Measurements from ENCODE around the gene CFAP92.

Gene CFAP92

DNA sequence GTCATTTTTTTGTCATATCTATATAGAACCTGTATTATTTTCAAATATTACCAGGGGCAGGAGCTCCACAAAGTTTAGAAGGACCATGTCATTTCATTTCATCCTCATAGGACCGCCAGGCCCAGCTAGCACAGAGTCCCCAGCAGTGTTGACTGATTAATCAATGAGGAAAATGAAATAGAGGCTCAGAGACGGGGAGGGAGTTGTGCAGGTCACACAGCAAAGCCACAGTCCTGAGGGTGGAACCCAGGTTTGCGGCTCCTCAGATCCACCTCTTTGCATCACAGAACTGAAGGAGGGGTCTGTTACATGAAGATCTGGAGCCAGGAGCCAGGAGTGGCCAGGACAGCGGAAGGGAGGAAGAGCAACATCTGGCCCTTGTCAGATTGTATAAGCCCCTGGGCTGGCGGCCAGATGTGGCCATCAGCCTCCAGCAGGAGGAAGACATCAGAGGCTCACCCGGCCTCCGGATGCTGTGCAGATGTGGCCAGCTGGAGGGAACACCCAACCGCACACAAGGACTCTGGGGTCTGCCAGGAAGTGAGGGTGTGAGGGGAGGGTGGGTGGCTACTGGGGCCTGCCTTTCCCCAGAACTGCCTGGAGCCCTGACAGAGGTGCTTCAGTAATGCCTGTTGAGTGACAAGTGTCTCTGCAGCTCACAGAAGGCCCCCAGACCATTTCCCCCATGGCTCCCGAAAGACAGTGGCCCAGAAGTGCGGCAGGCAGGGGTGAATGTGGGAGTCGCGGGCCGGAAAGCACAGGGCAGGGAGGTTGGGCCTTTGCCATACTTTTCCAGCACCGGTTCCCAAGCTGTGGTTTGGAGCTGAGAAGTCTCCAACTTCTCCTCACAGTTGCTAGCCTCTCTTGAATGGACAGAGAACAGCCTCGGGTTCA, 28.5 kb upstream of the CFAP92 start:
- DNase-seq = no peak
- no peaks in the 10 kb centered on the region for H3K36me3 Mint-ChIP-seq (ENCODE audit: low read depth)
- peaks cover 28% of the 10 kb centered on the region for H3K4me1 Mint-ChIP-seq
- H3K27me3 Mint-ChIP-seq (ENCODE audit: low read depth, poor library complexity) = peaks cover 24% of the 10 kb centered on the region
- no peaks in the 10 kb centered on the region for H3K9me3 Mint-ChIP-seq
- H3K27ac Mint-ChIP-seq = no peak overlapping the region
- no peak overlapping the region for H3K4me3 Mint-ChIP-seq
- TF ChIP-seq, protein P1, sequence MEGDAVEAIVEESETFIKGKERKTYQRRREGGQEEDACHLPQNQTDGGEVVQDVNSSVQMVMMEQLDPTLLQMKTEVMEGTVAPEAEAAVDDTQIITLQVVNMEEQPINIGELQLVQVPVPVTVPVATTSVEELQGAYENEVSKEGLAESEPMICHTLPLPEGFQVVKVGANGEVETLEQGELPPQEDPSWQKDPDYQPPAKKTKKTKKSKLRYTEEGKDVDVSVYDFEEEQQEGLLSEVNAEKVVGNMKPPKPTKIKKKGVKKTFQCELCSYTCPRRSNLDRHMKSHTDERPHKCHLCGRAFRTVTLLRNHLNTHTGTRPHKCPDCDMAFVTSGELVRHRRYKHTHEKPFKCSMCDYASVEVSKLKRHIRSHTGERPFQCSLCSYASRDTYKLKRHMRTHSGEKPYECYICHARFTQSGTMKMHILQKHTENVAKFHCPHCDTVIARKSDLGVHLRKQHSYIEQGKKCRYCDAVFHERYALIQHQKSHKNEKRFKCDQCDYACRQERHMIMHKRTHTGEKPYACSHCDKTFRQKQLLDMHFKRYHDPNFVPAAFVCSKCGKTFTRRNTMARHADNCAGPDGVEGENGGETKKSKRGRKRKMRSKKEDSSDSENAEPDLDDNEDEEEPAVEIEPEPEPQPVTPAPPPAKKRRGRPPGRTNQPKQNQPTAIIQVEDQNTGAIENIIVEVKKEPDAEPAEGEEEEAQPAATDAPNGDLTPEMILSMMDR (IDR thresholded peaks at IDR 0.05) = no peak

DNA sequence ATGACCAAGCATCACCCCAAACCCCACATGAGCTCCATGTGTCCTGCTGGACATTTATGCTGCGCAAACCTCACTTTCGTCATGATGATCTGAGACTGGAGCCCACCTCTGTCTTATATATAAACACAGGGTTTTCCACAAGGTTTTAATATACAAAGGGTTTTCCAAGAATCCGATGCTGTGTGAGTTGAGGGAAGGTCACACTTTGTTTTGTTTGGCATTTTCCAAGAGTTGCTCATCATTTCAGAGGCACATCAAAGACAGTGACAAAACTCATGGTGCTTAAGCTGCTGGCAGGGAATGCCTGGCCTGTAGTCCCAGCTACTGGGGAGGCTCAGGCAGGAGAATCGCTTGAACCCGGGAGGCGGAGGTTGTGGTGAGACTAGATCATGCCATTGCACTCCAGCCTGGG, 27.3 kb upstream of the CFAP92 start:
- no peaks in the 10 kb centered on the region for H3K36me3 Mint-ChIP-seq (ENCODE audit: low read depth)
- H3K4me3 Mint-ChIP-seq = no peak overlapping the region
- H3K27me3 Mint-ChIP-seq (ENCODE audit: low read depth, poor library complexity) = peaks cover 15% of the 10 kb centered on the region
- DNase-seq = no peak
- H3K4me1 Mint-ChIP-seq = peaks cover 22% of the 10 kb centered on the region
- H3K27ac Mint-ChIP-seq = no peak overlapping the region
- H3K9me3 Mint-ChIP-seq = no peaks in the 10 kb centered on the region
- TF ChIP-seq, protein P1 (IDR thresholded peaks at IDR 0.05) = no peak

DNA sequence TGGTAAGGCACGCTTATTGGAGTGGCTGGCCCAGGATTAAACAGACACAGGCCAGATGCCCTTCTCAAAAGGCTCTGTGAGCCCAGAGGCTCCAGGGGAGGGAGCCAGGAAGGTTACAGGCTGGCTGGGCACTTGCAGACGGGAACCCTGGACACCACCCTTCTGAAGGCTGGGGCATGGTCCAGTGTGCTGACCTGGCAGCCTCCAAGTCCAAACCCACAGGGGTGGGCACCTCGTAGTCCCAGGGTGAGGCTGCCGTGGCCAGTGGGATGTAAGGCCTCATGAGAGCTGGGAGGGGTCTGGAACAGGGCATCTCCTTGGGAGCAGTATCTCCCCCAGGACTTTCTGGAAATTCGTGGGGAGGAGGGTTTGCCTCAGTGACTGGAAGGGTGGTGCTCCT, 26.8 kb upstream of the CFAP92 start:
- Mint-ChIP-seq H3K36me3 (ENCODE audit: low read depth) (no peaks in the 10 kb centered on the region), H3K4me1 (peaks cover 25% of the 10 kb centered on the region), H3K27me3 (ENCODE audit: low read depth, poor library complexity) (peaks cover 11% of the 10 kb centered on the region), H3K27ac (no peak overlapping the region), H3K4me3 (no peak overlapping the region), H3K9me3 (no peaks in the 10 kb centered on the region)
- DNase-seq = no peak
- TF ChIP-seq, protein P1 (IDR thresholded peaks at IDR 0.05) = no peak

DNA sequence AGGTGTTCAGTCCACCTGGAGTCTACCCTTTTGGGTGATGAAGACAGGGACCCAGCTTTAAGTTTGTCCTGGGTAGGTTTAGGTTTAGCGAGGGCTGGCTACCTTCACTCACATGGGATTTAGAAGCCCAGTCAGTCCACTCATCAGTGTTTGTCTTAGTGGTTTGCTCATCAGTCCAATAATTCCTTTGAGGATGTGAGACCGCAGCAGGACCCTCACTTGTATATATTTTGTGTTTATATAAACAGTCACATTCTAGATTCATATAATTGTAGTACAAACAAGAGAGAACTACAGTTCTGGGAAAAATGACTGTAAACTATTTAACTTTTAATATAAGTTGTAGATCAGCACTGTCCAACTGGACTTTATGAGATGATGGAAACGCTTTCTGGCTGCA, 25.4 kb upstream of the CFAP92 start:
- no peaks in the 10 kb centered on the region for H3K9me3 Mint-ChIP-seq
- no peak overlapping the region for H3K4me3 Mint-ChIP-seq
- H3K4me1 Mint-ChIP-seq = peaks cover 40% of the 10 kb centered on the region
- H3K27ac Mint-ChIP-seq = no peak overlapping the region
- H3K36me3 Mint-ChIP-seq (ENCODE audit: low read depth) = no peaks in the 10 kb centered on the region
- H3K27me3 Mint-ChIP-seq (ENCODE audit: low read depth, poor library complexity) = peaks cover 3% of the 10 kb centered on the region
- TF ChIP-seq, protein P1 (IDR thresholded peaks at IDR 0.05) = no peak
- no peak for DNase-seq

DNA sequence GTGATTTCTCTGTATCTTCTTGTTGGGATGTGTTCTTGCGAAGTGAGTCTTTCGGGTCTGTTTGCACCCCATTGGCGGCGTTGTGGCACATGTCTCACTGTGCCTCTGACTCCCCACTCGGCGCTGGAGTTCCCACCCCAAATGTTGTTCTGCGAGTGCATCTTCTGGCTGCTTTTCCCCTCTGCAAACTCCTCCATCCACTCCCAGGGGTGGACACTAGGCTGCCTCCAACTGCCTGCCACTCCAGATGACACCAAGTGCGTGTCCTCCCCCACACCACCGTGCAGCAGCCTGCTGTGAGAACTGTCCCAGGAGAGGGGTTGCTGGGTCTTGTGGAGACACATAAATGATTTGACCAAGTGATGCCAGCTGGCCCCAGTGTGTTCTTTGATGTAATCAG, 24.9 kb upstream of the CFAP92 start:
- TF ChIP-seq, protein P1 (IDR thresholded peaks at IDR 0.05) = no peak
- Mint-ChIP-seq H3K27me3 (ENCODE audit: low read depth, poor library complexity) (peaks cover 6% of the 10 kb centered on the region), H3K4me3 (no peak overlapping the region), H3K27ac (no peak overlapping the region), H3K36me3 (ENCODE audit: low read depth) (no peaks in the 10 kb centered on the region), H3K9me3 (no peaks in the 10 kb centered on the region), H3K4me1 (peaks cover 42% of the 10 kb centered on the region)
- DNase-seq = no peak

DNA sequence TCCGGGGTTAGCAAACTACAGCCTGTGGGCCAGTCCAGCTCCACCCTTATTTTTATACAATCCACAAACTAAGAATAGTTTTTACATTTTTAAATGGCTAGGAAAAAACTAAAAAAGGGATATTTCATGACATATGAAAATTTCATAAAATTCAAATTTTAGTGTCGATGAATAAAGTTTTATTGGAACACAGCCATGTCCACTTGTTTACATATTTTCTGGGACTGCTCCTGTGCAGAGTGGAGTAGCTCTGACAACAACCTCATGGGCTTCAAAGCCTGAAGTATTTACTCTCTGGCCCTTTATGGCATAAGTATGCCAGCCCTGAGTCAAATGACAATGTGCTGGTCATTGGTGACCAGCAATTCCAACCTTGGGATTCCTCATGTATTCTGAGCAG, 24.4 kb upstream of the CFAP92 start:
- DNase-seq = no peak
- Mint-ChIP-seq H3K4me1 (peaks cover 42% of the 10 kb centered on the region), H3K4me3 (no peak overlapping the region), H3K36me3 (ENCODE audit: low read depth) (no peaks in the 10 kb centered on the region), H3K9me3 (no peaks in the 10 kb centered on the region), H3K27me3 (ENCODE audit: low read depth, poor library complexity) (peaks cover 8% of the 10 kb centered on the region), H3K27ac (no peak overlapping the region)
- TF ChIP-seq, protein P1 (IDR thresholded peaks at IDR 0.05) = no peak
